ENCODE measurements around the gene ATP2B2. TPM values are rescaled to one million over a fixed set of nuclear protein-coding genes. Genes with fewer than 3 reads are reported as not detected.

The ATP2B2 gene
- total RNA-seq, 2 experiments from 2014 or later: 0.06 TPM; not detected in 1

DNA sequence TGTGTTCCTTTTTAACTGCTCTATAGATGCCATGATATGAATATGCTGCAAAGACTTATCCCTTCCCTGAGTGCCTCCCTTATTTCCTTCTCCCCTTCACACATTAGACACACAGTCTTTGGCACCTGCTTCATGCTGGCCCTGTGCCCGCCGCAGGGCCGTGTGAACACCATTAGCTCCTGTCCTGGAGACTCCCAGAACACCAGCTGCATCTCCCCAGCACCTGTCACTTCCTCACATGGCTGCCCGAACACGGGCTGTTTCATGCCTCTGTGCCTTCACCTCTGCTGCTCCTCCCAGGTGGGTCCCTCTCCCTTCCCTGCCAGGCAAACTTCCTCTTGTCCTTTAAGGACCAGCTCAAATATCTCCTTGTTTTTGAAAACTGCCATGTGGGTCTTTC, 144.0 kb downstream of the ATP2B2 start:
- peak overlapping the region; percentile 51 for H3K27ac ChIP-seq (ENCODE audit: low read depth, low read length, poor library complexity, severe bottlenecking)
- H3K4me2 ChIP-seq (ENCODE audit: low read length): peak overlapping the region; percentile 58
- H3K79me2 ChIP-seq (ENCODE audit: insufficient read depth, low read depth, low read length): no peaks in the 10 kb centered on the region
- CTCF ChIA-PET (ENCODE audit: unreplicated experiment): no interaction called here
- no peak overlapping the region for H2AFZ ChIP-seq (ENCODE audit: low read length)
- H3K9me2 ChIP-seq (ENCODE audit: insufficient read depth, low read length): no peaks in the 10 kb centered on the region
- H3K36me3 ChIP-seq (ENCODE audit: insufficient read depth, low read length): no peaks in the 10 kb centered on the region; the same call in 1 of the 2 replicates
- POLR2A ChIA-PET: interaction anchor here (0.6 to 2.4 kb wide), 6 partner anchors 10 to 1148 kb away, joined by 3 to 9 read pairs (median 4); no protein-coding TSS in a partner anchor
- TF ChIP-seq EZH2phosphoT487 (IDR thresholded peaks at IDR 0.05; ENCODE audit: borderline replicate concordance, low read depth, low read length) (no peak), CTCF (conservative IDR thresholded peaks at IDR 0.05; ENCODE audit: low read length) (no peak)
- BruUV-seq (replicated peaks): no TSS peak
- peaks cover 9% of the 10 kb centered on the region; the same call in 1 of the 2 replicates for H3K9me3 ChIP-seq (ENCODE audit: low read length)
- DNase-seq (ENCODE audit: low spot score): peak; percentile 82
- peaks cover 71% of the 10 kb centered on the region for H3K4me1 ChIP-seq (ENCODE audit: insufficient read depth, low read length, poor library complexity, severe bottlenecking)
- H3K4me3 ChIP-seq (ENCODE audit: low read depth, low read length, poor library complexity, severe bottlenecking): peak overlapping the region; percentile 22
- H4K20me1 ChIP-seq (ENCODE audit: insufficient read depth, low read length): no peaks in the 10 kb centered on the region
- intact Hi-C loops (cut with micrococcal nuclease; ENCODE audit: unreplicated experiment): no loop called here

GRCh38 chr3:10360478-10360877, 144.9 kb downstream of the ATP2B2 start:
- Histone ChIP-seq H3K4me3 (ENCODE audit: low read depth, low read length, poor library complexity, severe bottlenecking) (peak overlapping the region; percentile 22), H3K27ac (ENCODE audit: low read depth, low read length, poor library complexity, severe bottlenecking) (peak overlapping the region; percentile 51), H3K9me3 (ENCODE audit: low read length) (peaks cover 9% of the 10 kb centered on the region; the same call in 1 of the 2 replicates), H3K79me2 (ENCODE audit: insufficient read depth, low read depth, low read length) (no peaks in the 10 kb centered on the region), H4K20me1 (ENCODE audit: insufficient read depth, low read length) (no peaks in the 10 kb centered on the region), H3K9me2 (ENCODE audit: insufficient read depth, low read length) (no peaks in the 10 kb centered on the region), H3K36me3 (ENCODE audit: insufficient read depth, low read length) (no peaks in the 10 kb centered on the region; the same call in 1 of the 2 replicates), H2AFZ (ENCODE audit: low read length) (no peak overlapping the region), H3K4me2 (ENCODE audit: low read length) (peak overlapping the region; percentile 58), H3K4me1 (ENCODE audit: insufficient read depth, low read length, poor library complexity, severe bottlenecking) (peaks cover 79% of the 10 kb centered on the region)
- intact Hi-C loops (cut with micrococcal nuclease; ENCODE audit: unreplicated experiment): no loop called here
- ChIA-PET POLR2A (interaction anchor here (2.4 kb wide), 1 partner anchor 13 kb away, joined by 9 read pairs; no protein-coding TSS in a partner anchor), CTCF (ENCODE audit: unreplicated experiment) (no interaction called here)
- no peak for DNase-seq (ENCODE audit: low spot score)
- TF ChIP-seq CTCF (conservative IDR thresholded peaks at IDR 0.05; ENCODE audit: low read length) (no peak), EZH2phosphoT487 (IDR thresholded peaks at IDR 0.05; ENCODE audit: borderline replicate concordance, low read depth, low read length) (no peak)
- no TSS peak for BruUV-seq (replicated peaks)

DNA sequence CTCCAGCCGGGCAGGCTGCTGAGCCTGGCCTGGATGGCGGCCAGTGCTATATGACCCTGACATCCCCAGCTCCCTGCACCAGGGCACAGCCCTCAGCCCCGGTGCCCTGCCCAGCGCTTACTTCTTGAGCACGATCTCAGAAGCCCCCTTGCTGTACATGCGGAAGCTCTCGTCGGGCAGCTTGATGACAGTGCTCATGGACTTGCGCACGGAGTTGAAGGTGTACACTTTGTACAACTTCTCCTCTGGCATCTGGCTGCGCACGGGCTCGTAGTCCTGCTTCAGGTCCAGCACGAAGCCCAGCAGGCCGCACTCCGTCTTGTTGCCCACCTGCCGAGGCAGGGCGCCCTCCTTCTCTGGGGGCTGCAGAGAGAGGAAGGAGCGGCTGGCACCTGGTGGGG, 145.6 kb downstream of the ATP2B2 start:
- no TSS peak for BruUV-seq (replicated peaks)
- Histone ChIP-seq H3K9me3 (ENCODE audit: low read length) (peaks cover 9% of the 10 kb centered on the region; the same call in 1 of the 2 replicates), H3K9me2 (ENCODE audit: insufficient read depth, low read length) (no peaks in the 10 kb centered on the region), H3K27ac (ENCODE audit: low read depth, low read length, poor library complexity, severe bottlenecking) (no peak overlapping the region), H4K20me1 (ENCODE audit: insufficient read depth, low read length) (no peaks in the 10 kb centered on the region), H3K4me2 (ENCODE audit: low read length) (no peak overlapping the region), H3K79me2 (ENCODE audit: insufficient read depth, low read depth, low read length) (no peaks in the 10 kb centered on the region), H3K4me3 (ENCODE audit: low read depth, low read length, poor library complexity, severe bottlenecking) (no peak overlapping the region), H3K36me3 (ENCODE audit: insufficient read depth, low read length) (no peaks in the 10 kb centered on the region; the same call in 1 of the 2 replicates), H2AFZ (ENCODE audit: low read length) (no peak overlapping the region), H3K4me1 (ENCODE audit: insufficient read depth, low read length, poor library complexity, severe bottlenecking) (peaks cover 82% of the 10 kb centered on the region)
- POLR2A ChIA-PET: interaction anchor here (0.6 kb wide), 1 partner anchor 604 kb away, joined by 3 read pairs; no protein-coding TSS in a partner anchor
- DNase-seq (ENCODE audit: low spot score): no peak
- no peak for TF ChIP-seq CTCF (conservative IDR thresholded peaks at IDR 0.05; ENCODE audit: low read length)
- no peak for TF ChIP-seq EZH2phosphoT487 (IDR thresholded peaks at IDR 0.05; ENCODE audit: borderline replicate concordance, low read depth, low read length)
- intact Hi-C loops (cut with micrococcal nuclease; ENCODE audit: unreplicated experiment): no loop called here
- CTCF ChIA-PET (ENCODE audit: unreplicated experiment): no interaction called here
